ENCODE measurements around the gene DIP2C. TPM values are rescaled to one million over a fixed set of nuclear protein-coding genes. Genes with fewer than 3 reads are reported as not detected.
A peak's percentile ranks its signal among the peaks of the same experiment; 100 is the strongest.

DIP2C gene
- total and polyA plus RNA-seq, 8 donors, result 2.4 to 40.1 (median 21.0) TPM

GRCh38 chr10:387593-387891 lies 301.9 kb downstream of the DIP2C start:
- no peaks in the 10 kb centered on the region for H3K27me3 ChIP-seq
- no peaks in the 10 kb centered on the region for H3K9me3 ChIP-seq
- TF ChIP-seq POLR2AphosphoS5 (IDR thresholded peaks at IDR 0.05) (no peak), POLR2A (IDR thresholded peaks at IDR 0.05) (no peak), EP300 (IDR thresholded peaks at IDR 0.05) (no peak), CTCF (IDR thresholded peaks at IDR 0.05) (no peak)
- intact Hi-C loops (cut with DNase I; ENCODE audit: low total_unique reads), result no loop called here
- WGBS, 5 donors, result 78 to 95% (median 91%) methylated on average over 5 of the region's 5 CpGs
- no peaks in the 10 kb centered on the region for H3K4me1 ChIP-seq
- H3K4me3 ChIP-seq, result peak overlapping the region in 1 of 4 donors; percentile 2
- peaks cover 24 to 84% (median 79%) of the 10 kb centered on the region in 4 donors for H3K36me3 ChIP-seq
- peak overlapping the region in 2 of 5 donors; percentile 22 to 29 for H3K27ac ChIP-seq
- DNase-seq, result no peak

GRCh38 chr10:386771-387592 lies 302.5 kb downstream of the DIP2C start:
- H3K36me3 ChIP-seq, result peaks cover 26 to 90% (median 85%) of the 10 kb centered on the region in 4 donors
- no peaks in the 10 kb centered on the region for H3K9me3 ChIP-seq
- no peak for TF ChIP-seq CTCF (IDR thresholded peaks at IDR 0.05)
- TF ChIP-seq EP300 (IDR thresholded peaks at IDR 0.05), result no peak
- TF ChIP-seq POLR2AphosphoS5 (IDR thresholded peaks at IDR 0.05), result no peak
- TF ChIP-seq POLR2A (IDR thresholded peaks at IDR 0.05), result no peak
- 83 to 88% (median 84%) methylated on average over 27 of the region's 27 CpGs for WGBS, 5 donors
- no peaks in the 10 kb centered on the region for H3K27me3 ChIP-seq
- DNase-seq, result no peak
- no peaks in the 10 kb centered on the region for H3K4me1 ChIP-seq
- intact Hi-C loops (cut with DNase I; ENCODE audit: low total_unique reads), result no loop called here
- H3K4me3 ChIP-seq, result peak overlapping the region in 1 of 4 donors; percentile 2
- peak overlapping the region in 2 of 5 donors; percentile 22 to 29 for H3K27ac ChIP-seq

- no peak overlapping the region for H3K4me3 ChIP-seq
- 83 to 91% (median 88%) methylated on average over 28 to 31 of the region's 31 CpGs for WGBS, 5 donors
- DNase-seq, result no peak
- no peak overlapping the region for H3K27ac ChIP-seq
- no peaks in the 10 kb centered on the region for H3K4me1 ChIP-seq
- no peaks in the 10 kb centered on the region for H3K9me3 ChIP-seq
- TF ChIP-seq CTCF (IDR thresholded peaks at IDR 0.05) (no peak), POLR2A (IDR thresholded peaks at IDR 0.05) (no peak), EP300 (IDR thresholded peaks at IDR 0.05) (no peak), POLR2AphosphoS5 (IDR thresholded peaks at IDR 0.05) (no peak)
- intact Hi-C loops (cut with DNase I; ENCODE audit: low total_unique reads), result no loop called here
- no peaks in the 10 kb centered on the region for H3K27me3 ChIP-seq
- H3K36me3 ChIP-seq, result peaks cover 25 to 99% (median 96%) of the 10 kb centered on the region in 4 donors
These were observed 303.7 kb downstream of the DIP2C start for GRCh38 chr10:385571-386300.

- DNase-seq, result no peak
- H3K4me3 ChIP-seq, result no peak overlapping the region
- no peak overlapping the region for H3K27ac ChIP-seq
- H3K36me3 ChIP-seq, result peaks cover 18 to 97% (median 95%) of the 10 kb centered on the region in 4 donors
- intact Hi-C loops (cut with DNase I; ENCODE audit: low total_unique reads), result no loop called here
- no peak for TF ChIP-seq POLR2AphosphoS5 (IDR thresholded peaks at IDR 0.05)
- TF ChIP-seq POLR2A (IDR thresholded peaks at IDR 0.05), result no peak
- TF ChIP-seq CTCF (IDR thresholded peaks at IDR 0.05), result no peak
- no peak for TF ChIP-seq EP300 (IDR thresholded peaks at IDR 0.05)
- 89 to 94% (median 92%) methylated on average over 18 to 27 of the region's 27 CpGs for WGBS, 5 donors
- H3K9me3 ChIP-seq, result no peaks in the 10 kb centered on the region
- H3K4me1 ChIP-seq, result no peaks in the 10 kb centered on the region
- no peaks in the 10 kb centered on the region for H3K27me3 ChIP-seq
These were observed 304.7 kb downstream of the DIP2C start for GRCh38 chr10:384538-385305.

Measured in stomach (tissue), 9 donors.